GM08714 (cell line): ENCODE data around the gene CNRIP1.

ENCODE experiments used
- H3K4me3 ChIP-seq: fragments of 200-500 bp; sonication (Bioruptor generic); 2 replicates; pipeline ENCODE4 v1.5.1; 2014; ENCODE audit warnings: mild to moderate bottlenecking, low read length, inconsistent platforms
- ZNF274 ChIP-seq: IDR thresholded peaks from 2 replicates; pipeline ENCODE4 v1.6.1; 2012; ENCODE audit warnings: mild to moderate bottlenecking, low read depth, low read length

CNRIP1 gene

GRCh38 chr2:68253219-68254068 is 66.3 kb downstream of the CNRIP1 start:
- no peak for TF ChIP-seq ZNF274
- peak overlapping the region; percentile 92 for H3K4me3 ChIP-seq

GRCh38 chr2:68252400-68253218 is 67.1 kb downstream of the CNRIP1 start, which contains the start of gene PPP3R1:
Gene PPP3R1 (minus strand): TSS chr2:68252532. CDS start chr2:68252127, 405 bp downstream.
- TF ChIP-seq ZNF274 = no peak
- peak within 1 kb of the TSS; percentile 92 for H3K4me3 ChIP-seq

GRCh38 chr2:68251855-68252399 is 67.8 kb downstream of the CNRIP1 start:
- peak overlapping the region; percentile 72 for H3K4me3 ChIP-seq
- TF ChIP-seq ZNF274 = no peak

- H3K4me3 ChIP-seq = peak overlapping the region; percentile 72
- no peak for TF ChIP-seq ZNF274
Measured at GRCh38 chr2:68251187-68251854, 68.4 kb downstream of the CNRIP1 start.

- TF ChIP-seq ZNF274 = no peak
- H3K4me3 ChIP-seq = peak overlapping the region; percentile 72
Measured at GRCh38 chr2:68250652-68251186, 69.0 kb downstream of the CNRIP1 start.

GRCh38 chr2:68250196-68250595 is 69.6 kb downstream of the CNRIP1 start:
- no peak for TF ChIP-seq ZNF274
- H3K4me3 ChIP-seq = peak overlapping the region; percentile 72

GRCh38 chr2:68248806-68249205 is 70.9 kb downstream of the CNRIP1 start:
- no peak overlapping the region; the same call in 1 of the 2 replicates for H3K4me3 ChIP-seq
- no peak for TF ChIP-seq ZNF274

GRCh38 chr2:68248361-68248760 is 71.4 kb downstream of the CNRIP1 start:
- H3K4me3 ChIP-seq = no peak overlapping the region
- TF ChIP-seq ZNF274 = no peak

- no peak overlapping the region for H3K4me3 ChIP-seq
- TF ChIP-seq ZNF274 = no peak
Measured at GRCh38 chr2:68246396-68246795, 73.4 kb downstream of the CNRIP1 start.

GRCh38 chr2:68245672-68246071 is 74.1 kb downstream of the CNRIP1 start:
- no peak for TF ChIP-seq ZNF274
- H3K4me3 ChIP-seq = no peak overlapping the region

GRCh38 chr2:68245066-68245465 is 74.7 kb downstream of the CNRIP1 start:
- H3K4me3 ChIP-seq = no peak overlapping the region

GRCh38 chr2:68244456-68244855 is 75.3 kb downstream of the CNRIP1 start:
- TF ChIP-seq ZNF274 = no peak
- no peak overlapping the region for H3K4me3 ChIP-seq

More at GRCh38 chr2:68245066-68245465, 74.7 kb downstream of the CNRIP1 start:
- no peak for TF ChIP-seq ZNF274
